ENCODE measurements around the gene NT5DC1. TPM values are rescaled to one million over a fixed set of nuclear protein-coding genes. Genes with fewer than 3 reads are reported as not detected.

Gene NT5DC1
- total and polyA plus RNA-seq, 9 donors: 5.1 to 33.9 (median 27.0) TPM

- 91 to 94% (median 93%) methylated on average over 3 of the region's 3 CpGs for WGBS, 3 donors
These were observed 4.6 kb downstream of the NT5DC1 start for GRCh38 chr6:116105247-116105646.

GRCh38 chr6:116106146-116106545 lies 5.5 kb downstream of the NT5DC1 start:
- Histone ChIP-seq H3K27ac (no peak overlapping the region), H3K4me3 (no peak overlapping the region), H3K9me3 (no peaks in the 10 kb centered on the region), H3K4me1 (ENCODE audit: insufficient read depth) (no peaks in the 10 kb centered on the region), H3K36me3 (no peaks in the 10 kb centered on the region), H3K27me3 (no peaks in the 10 kb centered on the region)
- no peak for TF ChIP-seq EP300 (IDR thresholded peaks at IDR 0.05)
- no peak for TF ChIP-seq POLR2A (IDR thresholded peaks at IDR 0.05)
- TF ChIP-seq CTCF (IDR thresholded peaks at IDR 0.05): no peak
- 4 to 13% (median 5%) methylated on average over 1 of the region's 1 CpG for WGBS, 3 donors
- intact Hi-C loops (cut with DNase I): no loop called here
- DNase-seq: no peak

More at GRCh38 chr6:116105247-116105646, 4.6 kb downstream of the NT5DC1 start:
- Histone ChIP-seq H3K4me3 (no peak overlapping the region), H3K9me3 (no peaks in the 10 kb centered on the region), H3K27me3 (no peaks in the 10 kb centered on the region), H3K27ac (no peak overlapping the region), H3K36me3 (no peaks in the 10 kb centered on the region), H3K4me1 (ENCODE audit: insufficient read depth) (no peaks in the 10 kb centered on the region)
- TF ChIP-seq CTCF (IDR thresholded peaks at IDR 0.05) (no peak), EP300 (IDR thresholded peaks at IDR 0.05) (no peak), POLR2A (IDR thresholded peaks at IDR 0.05) (no peak)
- DNase-seq: no peak
- intact Hi-C loops (cut with DNase I): no loop called here

GRCh38 chr6:116108836-116109235 lies 8.2 kb downstream of the NT5DC1 start:
- intact Hi-C loops (cut with DNase I): no loop called here
- Histone ChIP-seq H3K4me3 (no peak overlapping the region), H3K27me3 (no peaks in the 10 kb centered on the region), H3K9me3 (no peaks in the 10 kb centered on the region), H3K4me1 (ENCODE audit: insufficient read depth) (no peaks in the 10 kb centered on the region), H3K36me3 (no peaks in the 10 kb centered on the region), H3K27ac (no peak overlapping the region)
- DNase-seq: no peak
- no peak for TF ChIP-seq EP300 (IDR thresholded peaks at IDR 0.05)
- no peak for TF ChIP-seq POLR2A (IDR thresholded peaks at IDR 0.05)
- TF ChIP-seq CTCF (IDR thresholded peaks at IDR 0.05): no peak
- 24 to 41% (median 39%) methylated on average over 1 of the region's 1 CpG for WGBS, 3 donors

GRCh38 chr6:116111552-116112528 lies 11.2 kb downstream of the NT5DC1 start:
- Histone ChIP-seq H3K27me3 (no peaks in the 10 kb centered on the region), H3K36me3 (no peaks in the 10 kb centered on the region), H3K27ac (no peak overlapping the region), H3K4me3 (no peak overlapping the region), H3K9me3 (no peaks in the 10 kb centered on the region), H3K4me1 (ENCODE audit: insufficient read depth) (no peaks in the 10 kb centered on the region)
- DNase-seq: no peak
- no peak for TF ChIP-seq EP300 (IDR thresholded peaks at IDR 0.05)
- no peak for TF ChIP-seq CTCF (IDR thresholded peaks at IDR 0.05)
- TF ChIP-seq POLR2A (IDR thresholded peaks at IDR 0.05): no peak
- WGBS, 3 donors: 78 to 81% (median 81%) methylated on average over 5 of the region's 5 CpGs
- intact Hi-C loops (cut with DNase I): no loop called here
